GM19395 (cell line): Measurements from ENCODE around the gene FBN1.
A peak's percentile ranks its signal among the peaks of the same experiment; 100 is the strongest.

Experiments
- ATAC-seq: cut with Tn5 transposase; IDR thresholded peaks from one replicate; pipeline ENCODE4 v1.9.1; 2021; ENCODE audit warnings: mild to moderate bottlenecking, moderate library complexity; ENCODE audit not compliant: unreplicated experiment

Gene FBN1

DNA sequence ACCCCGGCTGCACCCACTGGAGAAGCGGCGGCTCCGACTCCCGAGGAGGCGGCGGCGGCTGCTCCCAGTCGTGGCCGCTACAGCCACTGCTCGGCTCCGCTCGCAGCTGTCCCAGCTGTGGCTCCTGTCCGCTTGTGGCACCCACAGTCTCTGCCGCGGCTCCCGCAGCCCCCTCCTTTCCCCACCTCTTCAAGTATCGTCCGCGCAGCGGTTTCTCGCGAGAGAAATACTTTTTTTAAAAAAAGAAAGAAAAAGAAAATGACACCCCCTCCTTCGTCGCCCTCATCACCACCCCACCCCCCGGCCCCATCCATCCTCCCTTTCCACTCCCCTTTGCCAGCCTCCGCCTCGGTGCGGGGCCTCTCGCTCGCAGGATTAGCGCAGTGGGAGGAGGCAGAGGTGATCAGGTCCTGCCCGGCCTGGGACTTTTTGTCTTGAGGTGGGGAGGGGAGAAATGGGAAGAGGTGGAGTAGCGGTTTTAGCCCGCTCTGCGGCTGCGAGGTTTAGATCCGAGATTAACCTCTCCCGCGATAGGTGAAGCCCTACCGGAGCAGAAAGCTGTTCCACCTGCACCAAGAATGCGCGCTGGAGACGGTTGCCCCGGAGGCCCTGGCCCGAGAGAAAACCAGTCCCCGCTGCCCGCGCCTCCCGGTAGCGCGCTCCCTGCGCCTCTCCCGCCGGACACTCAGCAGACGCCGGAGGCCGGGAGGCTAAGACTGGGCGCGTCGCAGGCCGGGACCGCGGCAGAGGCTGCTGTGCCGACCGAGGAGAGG is at the start of gene FBN1:
FBN1 (minus strand) TSS at position 152 of the 773 bp plus-strand sequence. CDS start 940 bp downstream, outside the sequence.
- ATAC-seq, result peak; percentile 67

DNA sequence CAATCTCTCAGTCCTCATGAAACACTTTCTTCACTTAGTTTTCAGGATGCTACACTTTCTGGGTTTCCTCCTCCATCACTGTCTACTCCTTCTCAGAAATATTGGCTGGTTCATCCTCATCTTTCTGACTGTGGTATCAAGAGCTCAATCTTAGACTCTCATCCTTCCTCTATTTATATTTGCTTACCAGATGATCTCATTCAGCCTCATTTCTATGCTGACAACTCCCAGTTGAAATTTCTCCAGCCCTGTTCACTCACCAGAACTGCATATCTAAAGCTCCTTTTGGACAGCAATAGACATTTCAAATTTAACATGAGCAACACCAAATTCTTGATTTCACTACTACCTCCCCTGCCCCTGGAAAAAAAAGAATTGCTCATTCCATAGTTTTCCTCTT is 48.0 kb upstream of the FBN1 start:
- no peak for ATAC-seq

DNA sequence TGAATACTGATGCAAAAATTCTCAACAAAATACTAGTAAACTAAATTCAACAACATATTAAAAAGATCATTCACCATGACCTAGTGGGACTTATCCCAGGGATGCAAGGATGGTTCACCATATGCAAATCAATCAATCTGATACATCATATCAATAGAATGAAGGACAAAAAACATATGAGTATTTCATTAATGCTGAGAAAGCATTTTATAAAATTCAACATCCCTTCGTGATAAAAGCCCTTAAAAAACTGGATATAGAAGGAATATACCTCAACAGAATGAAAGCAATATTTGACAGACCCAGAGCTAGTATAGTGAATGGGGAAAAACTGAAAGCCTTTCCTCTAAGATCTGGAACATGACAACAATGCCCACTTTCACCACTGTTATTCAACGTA is 43.0 kb upstream of the FBN1 start:
- ATAC-seq, result no peak

- ATAC-seq, result no peak
Observed at GRCh38 chr15:48683991-48684765, 38.7 kb upstream of the FBN1 start.

DNA sequence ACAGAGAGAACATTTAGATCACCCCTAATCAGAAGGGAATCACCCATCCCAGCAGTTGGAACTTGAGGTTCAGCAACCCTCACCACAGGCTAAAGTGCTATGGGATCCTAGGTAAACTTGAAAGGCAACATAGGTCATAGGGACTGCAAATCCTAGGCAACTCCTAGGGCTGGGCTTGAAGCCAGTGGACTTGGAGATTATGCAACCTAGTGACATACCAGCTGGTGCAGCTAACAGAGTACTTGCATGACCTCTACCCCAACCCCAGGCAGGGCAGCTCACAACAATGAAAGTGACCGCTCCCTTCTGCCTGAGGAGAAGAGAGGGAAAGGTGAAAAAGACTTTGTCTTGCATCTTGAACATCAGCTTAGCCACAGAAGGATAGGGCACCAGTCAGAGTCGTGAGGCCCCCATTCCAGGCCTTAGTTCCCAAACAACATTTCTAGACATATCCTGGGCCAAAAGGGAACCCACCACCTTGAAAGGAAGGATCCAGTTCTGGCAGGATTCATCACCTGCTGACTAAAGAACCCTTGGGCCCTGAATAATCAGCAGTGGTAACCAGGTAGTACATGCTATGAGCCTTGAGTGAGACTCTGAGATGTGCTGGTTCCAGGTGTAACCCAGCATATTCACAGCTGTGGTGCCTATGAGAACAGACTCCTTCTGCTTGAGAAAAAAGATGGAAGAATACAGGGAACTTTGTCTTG is 37.6 kb upstream of the FBN1 start:
- no peak for ATAC-seq

GRCh38 chr15:48681353-48681752 is 35.8 kb upstream of the FBN1 start:
- no peak for ATAC-seq

DNA sequence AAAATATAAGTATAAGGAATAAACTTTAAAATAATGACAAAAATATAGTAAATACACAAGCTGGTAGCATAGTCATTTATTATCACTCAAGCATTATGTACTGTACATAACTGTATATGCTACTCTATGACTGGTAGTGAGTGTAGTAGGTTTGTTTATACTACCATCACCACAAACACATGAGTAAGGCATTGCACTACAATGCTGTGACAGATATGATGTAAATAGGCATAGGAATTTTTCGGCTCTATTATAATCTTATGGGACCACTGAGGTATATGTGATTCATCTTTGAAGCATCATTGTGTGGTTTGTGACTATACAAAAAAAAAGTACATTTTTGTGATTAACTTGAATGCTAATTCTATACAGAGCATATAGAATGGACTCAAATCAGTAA is 35.3 kb upstream of the FBN1 start:
- no peak for ATAC-seq

DNA sequence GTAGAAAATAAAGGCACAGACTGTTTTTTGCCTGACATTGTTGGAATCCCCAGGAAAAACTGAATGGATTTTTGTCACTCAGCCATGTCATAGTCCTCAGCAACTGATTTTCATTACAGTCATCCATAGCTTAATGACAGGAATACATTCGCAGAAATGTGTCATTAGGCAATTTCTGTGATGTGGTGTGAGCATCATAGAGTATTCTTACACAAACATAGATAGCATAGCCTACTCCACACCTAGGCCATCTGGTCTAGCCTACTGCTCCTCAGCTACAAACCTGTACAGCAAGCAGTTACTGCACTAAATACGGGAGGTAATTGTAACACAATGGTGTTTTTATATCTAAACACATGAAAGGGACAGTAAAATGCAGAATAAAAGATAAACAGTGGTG is 34.4 kb upstream of the FBN1 start:
- no peak for ATAC-seq

DNA sequence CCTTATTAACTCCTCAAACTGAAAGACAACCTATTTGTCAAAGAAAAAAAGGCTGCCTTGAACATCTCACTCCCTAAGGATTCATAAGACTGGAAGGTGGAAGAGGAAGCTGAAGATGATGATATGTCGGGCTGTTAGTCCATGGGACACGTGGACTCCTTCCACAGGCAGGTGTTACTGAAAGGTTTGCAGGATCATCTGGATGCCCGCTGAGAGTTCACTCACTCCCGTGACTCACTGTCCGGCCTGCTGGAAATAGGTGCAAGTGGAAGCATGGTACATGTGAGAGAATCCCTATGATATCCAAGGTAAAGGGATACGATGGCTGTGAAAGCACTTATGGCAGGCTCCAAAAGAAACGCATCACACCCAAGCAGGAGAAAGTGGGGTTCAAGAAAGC is 33.3 kb upstream of the FBN1 start:
- ATAC-seq, result no peak

DNA sequence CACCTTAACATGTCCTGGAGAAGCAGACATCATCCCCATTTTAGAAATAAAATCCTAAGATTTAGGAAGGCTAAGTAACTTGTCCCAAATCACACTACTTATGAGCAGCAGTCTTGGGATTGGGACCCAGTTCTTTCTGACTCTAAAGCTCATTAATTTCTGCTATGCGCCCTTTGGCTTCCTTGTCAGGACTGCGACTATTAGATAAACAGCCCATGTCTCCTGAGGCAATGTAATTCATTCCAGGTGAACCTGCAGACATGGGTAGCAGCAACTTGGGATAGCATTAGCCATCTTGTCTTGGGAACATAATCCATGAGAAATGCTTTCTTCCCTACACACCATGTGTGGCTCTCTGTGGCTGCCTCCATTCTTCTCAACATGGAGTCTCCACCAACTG is 32.3 kb upstream of the FBN1 start:
- ATAC-seq, result no peak

- no peak for ATAC-seq
Observed at GRCh38 chr15:48675436-48675835, 29.9 kb upstream of the FBN1 start.

DNA sequence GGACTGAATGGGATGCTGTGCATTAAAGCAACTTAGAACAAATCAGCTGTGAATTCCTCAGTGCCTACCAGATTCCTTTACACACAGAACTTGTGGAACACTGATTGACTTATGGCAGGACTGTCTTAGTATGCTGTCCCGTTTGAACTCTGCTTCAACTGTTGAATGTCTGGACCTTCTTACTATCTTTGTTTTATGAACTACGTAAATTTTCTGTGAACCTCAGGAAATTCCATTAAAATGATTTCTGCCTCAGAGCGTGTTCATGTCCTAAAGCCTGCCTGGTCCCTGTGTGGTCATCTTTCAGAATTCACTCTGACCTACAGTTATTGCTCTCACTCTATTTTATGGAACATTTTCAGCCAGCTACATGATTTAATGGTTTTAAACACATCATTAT is 29.4 kb upstream of the FBN1 start:
- no peak for ATAC-seq

GRCh38 chr15:48672206-48672605 is 26.7 kb upstream of the FBN1 start:
- no peak for ATAC-seq

- ATAC-seq, result no peak
Observed at GRCh38 chr15:48671103-48672022, 25.9 kb upstream of the FBN1 start.

- ATAC-seq, result no peak
Observed at GRCh38 chr15:48667701-48668100, 22.2 kb upstream of the FBN1 start.

DNA sequence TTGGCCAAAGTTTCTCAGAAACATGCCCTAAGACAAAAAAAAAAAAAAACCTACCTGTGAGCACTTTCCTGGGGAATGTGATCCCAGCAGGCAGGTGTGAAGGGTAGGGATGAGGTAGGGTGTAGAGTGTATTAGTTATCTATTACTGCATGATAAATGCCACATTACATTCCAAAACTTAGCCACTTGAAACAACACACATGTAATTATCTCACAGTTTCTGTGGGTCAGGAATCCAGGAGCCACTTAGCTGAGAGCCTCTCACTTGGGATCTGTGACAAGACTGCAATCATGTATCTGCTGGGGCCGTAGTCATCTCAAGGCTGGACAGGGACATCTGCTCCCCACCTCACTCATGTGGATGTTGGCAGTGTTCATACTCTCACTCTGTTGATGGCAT is 18.9 kb upstream of the FBN1 start:
- no peak for ATAC-seq

DNA sequence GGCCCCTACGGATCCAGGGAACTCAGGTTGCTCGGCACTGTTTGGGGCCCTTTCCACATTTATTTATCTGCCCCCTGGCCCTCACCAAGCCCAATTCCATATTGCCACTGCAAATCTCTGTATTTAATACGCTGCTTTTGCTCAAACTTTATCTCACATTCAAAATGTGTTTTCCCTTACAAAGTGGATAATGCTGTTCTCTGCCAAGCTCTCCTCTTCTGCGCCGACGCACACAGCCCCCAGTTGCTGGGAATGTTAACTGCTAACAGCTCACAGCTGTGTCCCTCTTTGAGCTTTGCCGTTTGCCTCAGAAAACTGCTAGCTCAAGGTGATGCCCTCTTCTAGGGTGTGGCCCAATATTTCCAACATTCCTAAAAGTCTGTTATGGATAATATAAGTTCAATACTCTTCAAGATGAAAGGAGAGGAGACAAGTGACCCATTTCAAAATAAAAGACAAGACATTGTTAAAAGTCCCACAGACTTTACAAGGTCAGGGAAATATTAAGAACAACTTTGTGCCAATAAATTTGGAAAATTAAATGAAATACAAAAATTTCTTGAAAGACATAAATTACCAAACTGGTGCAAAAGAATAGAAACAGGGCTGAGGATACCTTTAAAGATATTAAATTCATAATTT is 12.6 kb upstream of the FBN1 start:
- ATAC-seq, result no peak

GRCh38 chr15:48654801-48655200 is 9.3 kb upstream of the FBN1 start:
- ATAC-seq, result no peak

DNA sequence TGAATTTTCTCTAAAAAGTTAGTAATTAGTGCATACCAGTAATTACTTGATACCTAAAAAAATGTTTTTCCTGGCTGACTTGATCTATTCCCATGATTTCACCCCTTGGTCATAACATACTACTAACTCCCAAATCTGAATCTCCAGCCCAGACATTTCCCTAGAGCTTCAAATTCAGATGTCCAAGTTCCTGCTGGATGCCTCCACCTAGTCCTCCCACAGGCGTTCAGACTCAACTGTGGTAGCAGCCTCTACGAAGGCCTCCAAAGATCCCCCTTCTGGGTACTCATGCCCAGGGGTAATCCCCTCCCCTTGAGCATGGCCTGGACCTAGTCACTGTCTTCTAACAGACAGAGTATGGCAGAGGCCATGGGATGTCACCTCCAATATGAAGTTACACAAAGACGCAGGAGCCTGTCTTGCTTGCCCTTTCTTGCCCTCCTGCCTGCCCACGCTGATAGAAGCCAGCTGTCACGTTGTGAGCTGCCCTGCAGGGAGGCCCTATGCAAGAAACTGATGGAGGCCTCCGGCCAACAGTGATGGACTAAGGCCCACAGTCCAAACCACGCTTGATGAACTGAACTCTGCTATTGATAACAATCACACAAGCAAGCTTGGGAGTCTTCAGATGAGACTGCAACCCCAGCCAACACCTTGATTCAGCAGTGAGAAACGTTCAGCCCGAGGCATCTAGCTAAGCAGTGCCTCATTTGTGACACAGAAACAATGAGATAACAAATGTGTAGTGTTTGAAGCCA is 8.6 kb upstream of the FBN1 start:
- ATAC-seq, result no peak
